Endothelial cell (in vitro differentiated cells): ENCODE data around the gene BTBD7. TPM values are rescaled to one million over a fixed set of nuclear protein-coding genes. Genes with fewer than 3 reads are reported as not detected.

Experiments
- DNase-seq: peaks from one replicate; pipeline ENCODE4 v3.0.0; 2021; ENCODE audit warnings: low spot score
- H3K27ac Mint-ChIP-seq: one replicate; pipeline ENCODE4 v1.8.0; 2021; ENCODE audit warnings: mixed read lengths, inconsistent platforms; ENCODE audit not compliant: unreplicated experiment
- H3K27me3 Mint-ChIP-seq: one replicate; pipeline ENCODE4 v1.8.0; 2021; ENCODE audit warnings: mild to moderate bottlenecking, moderate library complexity, mixed read lengths, inconsistent platforms; ENCODE audit not compliant: unreplicated experiment
- H3K36me3 Mint-ChIP-seq: one replicate; pipeline ENCODE4 v1.8.0; 2021; ENCODE audit warnings: mild to moderate bottlenecking, low read depth, mixed read lengths, inconsistent platforms; ENCODE audit not compliant: unreplicated experiment
- H3K4me1 Mint-ChIP-seq: one replicate; pipeline ENCODE4 v1.8.0; 2021; ENCODE audit warnings: mild to moderate bottlenecking, mixed read lengths, inconsistent platforms; ENCODE audit not compliant: unreplicated experiment
- H3K4me3 Mint-ChIP-seq: one replicate; pipeline ENCODE4 v1.8.0; 2021; ENCODE audit warnings: mild to moderate bottlenecking, mixed read lengths, inconsistent platforms; ENCODE audit not compliant: unreplicated experiment
- H3K9me3 Mint-ChIP-seq: one replicate; pipeline ENCODE4 v1.8.0; 2021; ENCODE audit warnings: mixed read lengths, inconsistent platforms; ENCODE audit not compliant: unreplicated experiment
- total RNA-seq: library from RNA; stranded (reverse); fragmentation: NEBNext Ultra II Directional; extraction: Animal tissue kit (Norgen Biotek cat#: 25700); gene quantifications from one replicate; pipeline ENCODE4 v1.2.1, GENCODE V29; 2021; ENCODE audit not compliant: unreplicated experiment
- TF ChIP-seq, protein P1 (sequence below): fragments of 200-600 bp; sonication (generic); IDR thresholded peaks from one replicate; pipeline ENCODE4 v1.5.0; 2021; ENCODE audit warnings: antibody characterized with exemption; ENCODE audit not compliant: unreplicated experiment

Gene BTBD7
- total RNA-seq, 1 donor from 2014 or later, result 71.1 TPM

DNA sequence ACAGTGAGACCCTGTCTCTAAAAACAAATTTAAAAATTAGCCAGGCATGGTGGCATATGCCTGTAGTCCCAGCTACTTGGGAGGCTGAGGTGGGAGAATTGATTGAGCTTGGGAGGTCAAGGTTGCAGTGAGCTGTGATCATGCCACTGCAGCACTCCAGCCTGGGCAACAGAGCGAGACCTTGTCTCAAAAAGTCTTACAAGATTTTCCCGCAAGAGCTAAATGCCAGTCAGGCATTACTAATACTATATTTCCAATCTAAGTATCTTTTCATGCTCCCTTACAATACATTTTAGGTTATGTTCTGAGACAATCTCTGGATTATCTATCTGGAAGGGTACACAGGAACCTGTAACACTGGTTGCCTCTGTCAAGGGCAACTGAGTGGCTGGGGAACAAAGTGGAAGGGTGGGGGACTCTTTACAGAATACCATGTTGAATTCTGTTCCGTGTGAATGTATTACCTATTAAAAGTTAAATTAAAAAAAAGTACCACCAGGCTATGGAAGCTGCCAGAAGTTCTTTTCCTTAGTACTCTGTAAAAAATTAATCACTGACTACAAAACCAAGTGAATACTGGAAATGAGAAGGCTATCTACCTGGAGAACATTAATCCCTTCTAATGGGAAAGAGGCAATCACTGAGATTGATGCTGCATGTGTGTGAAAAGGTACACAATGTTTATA, 56.7 kb downstream of the BTBD7 start:
- Mint-ChIP-seq H3K27me3 (peaks cover 1% of the 10 kb centered on the region), H3K9me3 (no peaks in the 10 kb centered on the region), H3K4me3 (no peak overlapping the region), H3K27ac (no peak overlapping the region), H3K4me1 (peaks cover 18% of the 10 kb centered on the region), H3K36me3 (peaks cover 5% of the 10 kb centered on the region)
- DNase-seq, result no peak
- TF ChIP-seq, protein P1, sequence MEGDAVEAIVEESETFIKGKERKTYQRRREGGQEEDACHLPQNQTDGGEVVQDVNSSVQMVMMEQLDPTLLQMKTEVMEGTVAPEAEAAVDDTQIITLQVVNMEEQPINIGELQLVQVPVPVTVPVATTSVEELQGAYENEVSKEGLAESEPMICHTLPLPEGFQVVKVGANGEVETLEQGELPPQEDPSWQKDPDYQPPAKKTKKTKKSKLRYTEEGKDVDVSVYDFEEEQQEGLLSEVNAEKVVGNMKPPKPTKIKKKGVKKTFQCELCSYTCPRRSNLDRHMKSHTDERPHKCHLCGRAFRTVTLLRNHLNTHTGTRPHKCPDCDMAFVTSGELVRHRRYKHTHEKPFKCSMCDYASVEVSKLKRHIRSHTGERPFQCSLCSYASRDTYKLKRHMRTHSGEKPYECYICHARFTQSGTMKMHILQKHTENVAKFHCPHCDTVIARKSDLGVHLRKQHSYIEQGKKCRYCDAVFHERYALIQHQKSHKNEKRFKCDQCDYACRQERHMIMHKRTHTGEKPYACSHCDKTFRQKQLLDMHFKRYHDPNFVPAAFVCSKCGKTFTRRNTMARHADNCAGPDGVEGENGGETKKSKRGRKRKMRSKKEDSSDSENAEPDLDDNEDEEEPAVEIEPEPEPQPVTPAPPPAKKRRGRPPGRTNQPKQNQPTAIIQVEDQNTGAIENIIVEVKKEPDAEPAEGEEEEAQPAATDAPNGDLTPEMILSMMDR, result no peak

DNA sequence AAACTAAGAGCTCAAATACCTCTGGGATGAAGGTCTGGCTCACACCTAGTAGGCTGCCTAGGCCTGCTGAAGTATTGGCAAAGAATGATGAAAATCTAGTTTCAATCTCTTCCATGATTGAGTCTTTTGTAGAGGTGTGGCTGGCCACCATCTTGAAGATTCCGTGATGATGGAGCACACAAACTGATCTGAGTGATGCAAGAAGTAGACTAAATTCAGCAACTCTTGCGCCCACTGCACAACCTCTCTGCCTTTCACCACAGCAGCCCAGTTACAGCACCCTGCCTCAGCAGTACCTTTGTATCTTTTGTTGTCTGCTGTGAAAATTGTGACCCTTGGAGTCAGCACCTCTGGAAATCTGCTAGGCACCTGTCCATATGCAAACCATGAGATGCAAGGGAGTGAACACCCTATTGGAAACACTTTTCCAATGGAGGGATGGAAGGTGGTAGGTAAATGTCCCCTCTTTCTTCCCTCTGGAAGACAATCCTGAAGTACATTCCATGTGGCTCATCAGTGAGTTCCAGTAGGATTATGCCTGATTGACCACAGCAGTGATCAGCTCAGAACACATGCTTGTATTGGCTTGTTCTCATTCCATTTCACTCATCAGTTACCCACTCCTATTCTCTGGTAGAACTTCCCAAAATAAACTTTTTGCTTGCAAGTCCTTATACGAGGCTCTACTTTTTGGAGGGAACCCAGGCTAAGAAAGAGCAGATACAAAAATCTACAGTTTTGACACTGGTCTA, 58.6 kb downstream of the BTBD7 start:
- H3K9me3 Mint-ChIP-seq, result no peaks in the 10 kb centered on the region
- peaks cover 28% of the 10 kb centered on the region for H3K4me1 Mint-ChIP-seq
- no peak overlapping the region for H3K4me3 Mint-ChIP-seq
- H3K27ac Mint-ChIP-seq, result no peak overlapping the region
- peaks cover 5% of the 10 kb centered on the region for H3K36me3 Mint-ChIP-seq
- TF ChIP-seq, protein P1, result no peak
- DNase-seq, result no peak
- H3K27me3 Mint-ChIP-seq, result no peaks in the 10 kb centered on the region

GRCh38 chr14:93271111-93271510, 61.7 kb downstream of the BTBD7 start:
- Mint-ChIP-seq H3K27ac (peak overlapping the region; percentile 93), H3K36me3 (peaks cover under 1% of the 10 kb centered on the region), H3K4me3 (peak overlapping the region; percentile 29), H3K27me3 (no peaks in the 10 kb centered on the region), H3K9me3 (no peaks in the 10 kb centered on the region), H3K4me1 (peaks cover 37% of the 10 kb centered on the region)
- no peak for DNase-seq
- TF ChIP-seq, protein P1, result no peak

- no peaks in the 10 kb centered on the region for H3K9me3 Mint-ChIP-seq
- no peaks in the 10 kb centered on the region for H3K27me3 Mint-ChIP-seq
- H3K4me3 Mint-ChIP-seq, result no peak overlapping the region
- H3K27ac Mint-ChIP-seq, result peak overlapping the region; percentile 37
- DNase-seq, result no peak
- TF ChIP-seq, protein P1, result no peak
- peaks cover 3% of the 10 kb centered on the region for H3K36me3 Mint-ChIP-seq
- peaks cover 37% of the 10 kb centered on the region for H3K4me1 Mint-ChIP-seq
Measured at GRCh38 chr14:93269341-93270068, 63.3 kb downstream of the BTBD7 start.
